NCI-H187 treated with DMSO at 0.1 percent for 48 hours (cell line): ENCODE results near the gene TUBA1A.
"Not testable (repeated sequence)": the region's sequence is repeated elsewhere in the genome, so short reads cannot be mapped to it uniquely, and the experiment has no call there.

ENCODE experiments used
- DNase-seq: peaks from one replicate; lab custom pipeline; 2025; lab: John Stamatoyannopoulos, UW

Gene TUBA1A

DNA sequence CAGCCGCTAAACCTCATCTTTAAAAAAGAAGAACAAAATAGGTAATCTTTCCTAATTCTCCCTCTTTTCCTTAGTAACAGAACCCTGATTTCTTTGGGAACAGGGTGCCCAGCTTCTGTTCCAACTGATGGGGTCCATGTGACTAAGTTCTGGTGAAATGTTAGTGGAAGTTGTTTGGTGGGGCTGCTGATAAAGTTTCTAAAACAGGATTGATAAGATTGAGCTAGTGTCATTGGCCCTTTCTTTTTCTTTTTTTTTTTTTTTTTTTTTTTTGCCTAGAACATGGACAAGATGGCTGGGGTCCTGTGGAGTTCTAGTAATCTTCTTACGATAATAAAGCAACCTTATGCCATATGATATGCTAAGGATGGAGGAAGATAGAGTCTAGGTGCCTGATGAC lies 41.5 kb downstream of the TUBA1A start:
- no peak for DNase-seq

GRCh38 chr12:49146406-49146805 lies 42.5 kb downstream of the TUBA1A start:
- DNase-seq: no peak

DNA sequence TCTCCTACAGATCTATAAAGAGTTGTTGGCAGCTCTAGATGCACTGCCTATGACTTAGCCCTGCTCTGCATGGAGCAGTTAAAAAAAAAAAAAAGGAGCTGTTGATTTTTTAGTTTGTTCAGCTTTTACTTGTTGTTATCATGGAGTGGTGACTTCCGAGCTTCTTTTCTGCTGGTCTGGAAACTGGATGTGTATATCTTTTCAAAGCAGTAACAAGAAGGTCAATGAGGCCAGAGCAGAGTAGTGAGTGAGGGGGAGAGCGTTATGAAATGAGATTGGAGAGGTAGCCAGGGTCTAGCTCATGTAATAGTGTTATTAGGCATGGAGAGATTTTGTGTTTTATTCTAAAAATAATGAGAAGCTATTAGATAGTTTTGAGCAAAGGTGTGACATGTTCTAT lies 44.5 kb downstream of the TUBA1A start:
- DNase-seq: no peak

DNA sequence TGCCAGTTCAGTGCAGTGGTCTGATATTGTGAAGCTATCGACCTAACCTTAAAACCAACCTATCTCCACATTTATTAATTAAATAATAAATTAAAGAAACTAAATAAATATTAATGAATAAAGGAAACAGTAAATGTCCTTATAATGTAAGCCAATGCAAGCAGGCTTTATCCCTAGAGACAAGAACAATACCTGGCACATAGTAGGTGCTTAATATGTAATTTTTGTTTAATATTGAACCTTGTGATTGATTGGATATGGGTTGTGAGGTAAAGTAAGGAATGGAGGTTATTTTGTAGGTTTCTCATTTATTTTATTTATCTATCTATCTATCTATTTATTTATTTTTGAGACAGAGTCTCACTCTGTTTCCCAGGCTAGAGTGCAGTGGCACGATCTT lies 49.9 kb downstream of the TUBA1A start:
- no peak for DNase-seq

- DNase-seq: no peak
Observed at GRCh38 chr12:49138587-49138986, 50.3 kb downstream of the TUBA1A start.

- no peak for DNase-seq
Observed at GRCh38 chr12:49137476-49137875, 51.4 kb downstream of the TUBA1A start.

- not testable (repeated sequence) for DNase-seq
Observed at GRCh38 chr12:49136997-49137396, 51.9 kb downstream of the TUBA1A start.
